Measurements from ENCODE around the gene TRIO.
A peak's percentile ranks its signal among the peaks of the same experiment; 100 is the strongest.

Gene TRIO

DNA sequence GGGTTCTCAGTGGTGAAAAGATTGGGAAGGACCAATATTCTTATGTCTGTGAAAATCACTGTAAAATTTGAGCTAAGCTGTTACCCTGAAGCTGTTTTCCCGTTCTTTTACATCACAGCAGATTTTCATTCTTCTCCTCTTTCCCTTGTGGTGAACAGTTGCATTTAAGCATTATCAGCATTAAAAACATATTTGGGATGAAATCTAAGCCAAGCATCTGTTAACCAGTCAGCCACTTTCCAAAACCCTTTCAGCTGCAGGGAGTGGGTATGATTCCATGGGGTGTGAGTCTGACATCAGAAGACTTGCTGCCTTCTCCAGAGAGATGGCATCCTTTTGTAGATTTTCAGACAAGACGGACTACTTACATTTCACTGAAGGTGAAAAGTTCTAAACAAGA, 97.2 kb downstream of the TRIO start:
- no peak overlapping the region for H3K27ac ChIP-seq (ENCODE audit: low read depth, low read length)
- H3K79me2 ChIP-seq (ENCODE audit: control insufficient read depth, low read length) = peaks cover 81% of the 10 kb centered on the region
- TF ChIP-seq EZH2phosphoT487 (IDR thresholded peaks at IDR 0.05; ENCODE audit: borderline replicate concordance, low read length) = no peak
- TF ChIP-seq, protein P1, sequence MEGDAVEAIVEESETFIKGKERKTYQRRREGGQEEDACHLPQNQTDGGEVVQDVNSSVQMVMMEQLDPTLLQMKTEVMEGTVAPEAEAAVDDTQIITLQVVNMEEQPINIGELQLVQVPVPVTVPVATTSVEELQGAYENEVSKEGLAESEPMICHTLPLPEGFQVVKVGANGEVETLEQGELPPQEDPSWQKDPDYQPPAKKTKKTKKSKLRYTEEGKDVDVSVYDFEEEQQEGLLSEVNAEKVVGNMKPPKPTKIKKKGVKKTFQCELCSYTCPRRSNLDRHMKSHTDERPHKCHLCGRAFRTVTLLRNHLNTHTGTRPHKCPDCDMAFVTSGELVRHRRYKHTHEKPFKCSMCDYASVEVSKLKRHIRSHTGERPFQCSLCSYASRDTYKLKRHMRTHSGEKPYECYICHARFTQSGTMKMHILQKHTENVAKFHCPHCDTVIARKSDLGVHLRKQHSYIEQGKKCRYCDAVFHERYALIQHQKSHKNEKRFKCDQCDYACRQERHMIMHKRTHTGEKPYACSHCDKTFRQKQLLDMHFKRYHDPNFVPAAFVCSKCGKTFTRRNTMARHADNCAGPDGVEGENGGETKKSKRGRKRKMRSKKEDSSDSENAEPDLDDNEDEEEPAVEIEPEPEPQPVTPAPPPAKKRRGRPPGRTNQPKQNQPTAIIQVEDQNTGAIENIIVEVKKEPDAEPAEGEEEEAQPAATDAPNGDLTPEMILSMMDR (IDR thresholded peaks at IDR 0.05; ENCODE audit: low read depth, low read length, poor library complexity, severe bottlenecking) = no peak
- no peak overlapping the region for H3K4me3 ChIP-seq (ENCODE audit: low read length)
- 0 out of 2 replicates have a peak overlapping the region, but pooled peaks have one; percentile 16 for H3K4me2 ChIP-seq (ENCODE audit: low read length)
- peaks cover 20% of the 10 kb centered on the region for H3K4me1 ChIP-seq (ENCODE audit: control insufficient read depth, low read length)
- no peaks in the 10 kb centered on the region for H3K9me2 ChIP-seq (replicated peaks; ENCODE audit: control insufficient read depth, low read length)
- no peaks in the 10 kb centered on the region for H3F3A ChIP-seq (ENCODE audit: control insufficient read depth, insufficient read depth)
- no peaks in the 10 kb centered on the region for H3K27me3 ChIP-seq (ENCODE audit: control insufficient read depth, low read length)
- no peaks in the 10 kb centered on the region for H3K9me3 ChIP-seq (ENCODE audit: control insufficient read depth, insufficient read depth, low read length)
- peaks cover 3% of the 10 kb centered on the region; the same call in 1 of the 2 replicates for H4K20me1 ChIP-seq (ENCODE audit: control insufficient read depth, insufficient read depth, low read depth, low read length)
- no peaks in the 10 kb centered on the region for H3K36me3 ChIP-seq (ENCODE audit: control insufficient read depth, low read length)

DNA sequence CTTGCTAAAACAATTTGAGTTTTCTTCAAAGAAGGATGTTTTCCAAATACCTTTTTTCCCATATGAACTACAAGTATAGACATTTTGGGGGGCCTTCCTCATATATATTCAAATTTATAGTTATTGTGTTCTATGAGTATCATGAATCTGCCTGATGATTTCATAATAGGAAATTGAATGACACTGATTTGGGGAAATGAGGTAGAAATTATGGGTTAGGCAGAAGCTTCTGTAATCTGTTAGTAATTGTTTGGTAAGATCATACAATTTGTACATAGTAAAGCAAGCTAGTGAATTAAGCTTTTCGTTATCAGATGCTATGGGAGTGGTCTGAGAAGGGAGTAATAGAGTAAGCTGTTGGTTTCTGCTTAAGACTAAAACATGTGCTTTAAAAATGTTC, 98.0 kb downstream of the TRIO start:
- Histone ChIP-seq H3K79me2 (ENCODE audit: control insufficient read depth, low read length) (peaks cover 80% of the 10 kb centered on the region), H3F3A (ENCODE audit: control insufficient read depth, insufficient read depth) (no peaks in the 10 kb centered on the region), H3K4me3 (ENCODE audit: low read length) (no peak overlapping the region), H3K27me3 (ENCODE audit: control insufficient read depth, low read length) (no peaks in the 10 kb centered on the region), H3K9me3 (ENCODE audit: control insufficient read depth, insufficient read depth, low read length) (no peaks in the 10 kb centered on the region), H3K9me2 (replicated peaks; ENCODE audit: control insufficient read depth, low read length) (no peaks in the 10 kb centered on the region), H4K20me1 (ENCODE audit: control insufficient read depth, insufficient read depth, low read depth, low read length) (peaks cover 3% of the 10 kb centered on the region; the same call in 1 of the 2 replicates), H3K4me2 (ENCODE audit: low read length) (no peak overlapping the region), H3K4me1 (ENCODE audit: control insufficient read depth, low read length) (peaks cover 20% of the 10 kb centered on the region), H3K36me3 (ENCODE audit: control insufficient read depth, low read length) (no peaks in the 10 kb centered on the region), H3K27ac (ENCODE audit: low read depth, low read length) (no peak overlapping the region)
- TF ChIP-seq, protein P1 (IDR thresholded peaks at IDR 0.05; ENCODE audit: low read depth, low read length, poor library complexity, severe bottlenecking) = no peak
- no peak for TF ChIP-seq EZH2phosphoT487 (IDR thresholded peaks at IDR 0.05; ENCODE audit: borderline replicate concordance, low read length)

DNA sequence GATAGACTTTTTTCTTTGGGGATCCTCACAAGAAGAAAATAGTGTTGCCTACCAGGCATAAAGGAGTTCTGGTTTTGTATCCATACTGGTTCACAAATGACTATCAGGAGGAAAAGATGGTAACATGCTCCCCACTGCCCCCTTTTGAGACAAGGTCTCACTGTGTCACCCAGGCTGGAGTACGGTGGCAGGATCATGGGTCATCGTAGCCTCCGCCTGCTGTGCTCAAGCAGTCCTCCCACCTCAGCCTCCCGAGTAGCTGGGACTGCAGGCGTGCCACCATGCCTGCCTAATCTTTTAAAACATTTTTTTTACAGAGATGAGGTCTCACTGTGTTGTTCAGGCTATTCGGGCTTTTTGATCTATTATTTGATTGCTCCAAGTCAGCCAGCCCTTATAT, 99.3 kb downstream of the TRIO start:
- no peaks in the 10 kb centered on the region for H3K9me2 ChIP-seq (replicated peaks; ENCODE audit: control insufficient read depth, low read length)
- no peaks in the 10 kb centered on the region for H3K9me3 ChIP-seq (ENCODE audit: control insufficient read depth, insufficient read depth, low read length)
- no peaks in the 10 kb centered on the region for H3F3A ChIP-seq (ENCODE audit: control insufficient read depth, insufficient read depth)
- no peaks in the 10 kb centered on the region for H3K36me3 ChIP-seq (ENCODE audit: control insufficient read depth, low read length)
- TF ChIP-seq, protein P1 (IDR thresholded peaks at IDR 0.05; ENCODE audit: low read depth, low read length, poor library complexity, severe bottlenecking) = no peak
- TF ChIP-seq EZH2phosphoT487 (IDR thresholded peaks at IDR 0.05; ENCODE audit: borderline replicate concordance, low read length) = no peak
- no peaks in the 10 kb centered on the region for H3K27me3 ChIP-seq (ENCODE audit: control insufficient read depth, low read length)
- H3K4me3 ChIP-seq (ENCODE audit: low read length) = no peak overlapping the region
- no peak overlapping the region for H3K27ac ChIP-seq (ENCODE audit: low read depth, low read length)
- H3K4me2 ChIP-seq (ENCODE audit: low read length) = no peak overlapping the region
- peaks cover 3% of the 10 kb centered on the region; the same call in 1 of the 2 replicates for H4K20me1 ChIP-seq (ENCODE audit: control insufficient read depth, insufficient read depth, low read depth, low read length)
- peaks cover 20% of the 10 kb centered on the region for H3K4me1 ChIP-seq (ENCODE audit: control insufficient read depth, low read length)
- peaks cover 78% of the 10 kb centered on the region for H3K79me2 ChIP-seq (ENCODE audit: control insufficient read depth, low read length)
